Breast epithelium (tissue), 4 donors: ENCODE measurements around the gene RENBP. TPM values are rescaled to one million over a fixed set of nuclear protein-coding genes. Genes with fewer than 3 reads are reported as not detected.

ENCODE experiments used
- DNase-seq, 2 donors: peaks; one replicate each; pipeline ENCODE4 v3.0.0-alpha.2; 2019; ENCODE audit warnings: low spot score in 2 of 2
- H3K27ac ChIP-seq, 2 donors: fragments of 200-600 bp; sonication (generic) in 1 of 2; one replicate each; pipeline ENCODE4 v1.5.1; 2016 to 2019; ENCODE audit warnings: mild to moderate bottlenecking in 1 of 2
- H3K27me3 ChIP-seq, 2 donors: fragments of 200-600 bp; sonication (generic) in 1 of 2; one replicate each; pipeline versions ENCODE4 v1.5.1 to v1.6.0; 2017 to 2019; ENCODE audit warnings: control low read depth in 1 of 2, mild to moderate bottlenecking in 1 of 2
- H3K36me3 ChIP-seq: fragments of 200-600 bp; one replicate; pipeline ENCODE4 v1.5.1; 2019
- H3K4me1 ChIP-seq, 2 donors: fragments of 200-600 bp; sonication (generic); one replicate each; pipeline ENCODE4 v1.5.1; 2016 to 2019; ENCODE audit warnings: control low read depth in 1 of 2
- H3K4me3 ChIP-seq, 3 donors: fragments of 200-600 bp; sonication (generic); 1 replicate in 2 of 3; 2 replicates in 1 of 3; pipeline ENCODE4 v1.5.1; 2016 to 2019; ENCODE audit warnings: mild to moderate bottlenecking in 3 of 3, moderate library complexity in 2 of 3
- H3K9me3 ChIP-seq, 2 donors: fragments of 200-600 bp; sonication (generic) in 1 of 2; one replicate each; pipeline ENCODE4 v1.5.1; 2016 to 2019; ENCODE audit warnings: control low read depth in 1 of 2
- POLR2A ChIP-seq: fragments of 450-650 bp; IDR thresholded peaks from one replicate; pipeline ENCODE4 v1.6.1; 2016; ENCODE audit warnings: antibody characterized with exemption, mild to moderate bottlenecking, moderate library complexity
- POLR2AphosphoS5 ChIP-seq, 3 donors: sonication (generic); formaldehyde crosslinking; IDR thresholded peaks; one replicate each; pipeline ENCODE4 v1.6.1; 2017; ENCODE audit warnings: antibody characterized with exemption in 3 of 3
- intact Hi-C: fragments of 100-400 bp; cut with DNase I; formaldehyde crosslinking; loops from one replicate; pipeline ENCODE4 v1.15.1; 2023; ENCODE audit warnings: low total_unique reads
- total RNA-seq, 3 donors: library from RNA; depleted of rRNA; stranded (reverse); fragments of >200 nt; gene quantifications; one replicate each; pipeline ENCODE4 v1.1.0, GENCODE V29; 2016
- TF ChIP-seq, protein P1 (sequence below), 3 donors: fragments of 450-650 bp; IDR thresholded peaks; one replicate each; pipeline ENCODE4 v1.5.1; 2016 to 2017; ENCODE audit warnings: antibody characterized with exemption in 3 of 3, mild to moderate bottlenecking in 3 of 3, moderate library complexity in 3 of 3

Gene RENBP
- total RNA-seq, 3 donors from 2014 or later = 6.6 to 50.7 (median 6.9) TPM

DNA sequence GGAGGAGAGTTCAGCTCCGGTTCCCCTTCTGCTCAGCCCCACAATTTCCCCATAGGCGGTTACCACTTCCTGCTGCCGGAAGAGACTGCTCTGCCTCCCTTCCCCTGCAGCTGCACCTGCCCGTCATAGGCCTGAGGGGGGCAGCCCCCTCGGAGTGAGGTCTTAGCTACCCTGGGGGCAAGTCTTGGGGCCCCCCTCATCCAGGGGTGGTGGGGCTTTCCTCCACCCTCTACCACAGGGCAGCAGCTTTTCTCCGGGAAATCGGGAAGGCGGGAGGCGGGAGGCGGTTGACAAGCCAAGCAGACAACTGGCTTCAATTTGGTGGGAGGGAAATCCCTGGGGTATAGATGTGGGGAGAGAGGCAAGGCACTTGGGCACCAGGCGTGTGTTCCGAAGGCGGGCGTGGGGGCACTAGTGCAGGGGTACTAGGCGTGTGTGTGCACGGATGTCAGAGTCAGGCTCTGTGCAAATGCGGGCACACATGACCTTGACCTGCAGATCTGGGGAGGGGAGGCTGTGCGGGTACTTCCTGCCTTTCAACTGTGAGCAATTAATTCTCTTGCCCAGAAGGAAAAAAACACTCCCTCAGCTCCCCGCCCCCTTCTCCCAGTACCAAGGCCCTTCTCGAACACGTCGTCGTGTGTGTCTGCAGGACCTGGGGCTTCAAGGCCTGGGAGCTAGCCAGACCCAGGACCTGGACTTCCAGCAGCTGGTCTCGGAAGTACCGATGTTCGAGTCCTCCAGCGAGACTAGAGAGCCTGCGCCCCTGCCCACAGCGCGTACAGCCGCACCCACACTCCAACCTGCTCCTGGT is 17.4 kb downstream of the RENBP start:
- H3K9me3 ChIP-seq = no peaks in the 10 kb centered on the region
- peak overlapping the region; percentile 87 to 88 for H3K27ac ChIP-seq
- TF ChIP-seq POLR2AphosphoS5 (IDR thresholded peaks at IDR 0.05) (no peak), POLR2A (no peak)
- TF ChIP-seq, protein P1, sequence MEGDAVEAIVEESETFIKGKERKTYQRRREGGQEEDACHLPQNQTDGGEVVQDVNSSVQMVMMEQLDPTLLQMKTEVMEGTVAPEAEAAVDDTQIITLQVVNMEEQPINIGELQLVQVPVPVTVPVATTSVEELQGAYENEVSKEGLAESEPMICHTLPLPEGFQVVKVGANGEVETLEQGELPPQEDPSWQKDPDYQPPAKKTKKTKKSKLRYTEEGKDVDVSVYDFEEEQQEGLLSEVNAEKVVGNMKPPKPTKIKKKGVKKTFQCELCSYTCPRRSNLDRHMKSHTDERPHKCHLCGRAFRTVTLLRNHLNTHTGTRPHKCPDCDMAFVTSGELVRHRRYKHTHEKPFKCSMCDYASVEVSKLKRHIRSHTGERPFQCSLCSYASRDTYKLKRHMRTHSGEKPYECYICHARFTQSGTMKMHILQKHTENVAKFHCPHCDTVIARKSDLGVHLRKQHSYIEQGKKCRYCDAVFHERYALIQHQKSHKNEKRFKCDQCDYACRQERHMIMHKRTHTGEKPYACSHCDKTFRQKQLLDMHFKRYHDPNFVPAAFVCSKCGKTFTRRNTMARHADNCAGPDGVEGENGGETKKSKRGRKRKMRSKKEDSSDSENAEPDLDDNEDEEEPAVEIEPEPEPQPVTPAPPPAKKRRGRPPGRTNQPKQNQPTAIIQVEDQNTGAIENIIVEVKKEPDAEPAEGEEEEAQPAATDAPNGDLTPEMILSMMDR (IDR thresholded peaks at IDR 0.05) = no peak
- peak in 1 of 2 donors; percentile 37 for DNase-seq
- H3K36me3 ChIP-seq = no peaks in the 10 kb centered on the region
- intact Hi-C loops = no loop called here
- H3K4me3 ChIP-seq = peak overlapping the region; percentile 49 to 70 (median 63)
- no peaks in the 10 kb centered on the region for H3K4me1 ChIP-seq
- peaks cover 0 to 40% of the 10 kb centered on the region in 2 donors for H3K27me3 ChIP-seq

DNA sequence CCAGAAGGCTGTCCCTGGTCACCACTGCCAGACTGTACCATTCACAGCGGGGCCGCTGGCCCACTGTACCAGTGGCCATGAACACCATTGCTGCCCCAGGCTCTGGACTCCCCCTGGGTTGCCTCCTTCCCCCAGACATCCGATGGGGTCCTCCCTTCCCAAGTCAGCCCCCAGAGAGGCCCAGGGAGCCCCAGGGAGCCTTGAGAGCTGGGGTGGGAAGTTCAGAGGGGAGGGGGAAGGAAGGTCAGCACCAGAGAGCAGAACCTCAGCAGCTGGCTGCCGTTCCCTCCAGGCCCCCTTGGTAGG is 17.9 kb downstream of the RENBP start:
- peak overlapping the region; percentile 87 to 88 for H3K27ac ChIP-seq
- intact Hi-C loops = no loop called here
- no peaks in the 10 kb centered on the region for H3K36me3 ChIP-seq
- peak overlapping the region; percentile 27 to 70 (median 49) for H3K4me3 ChIP-seq
- H3K27me3 ChIP-seq = peaks cover 0 to 45% of the 10 kb centered on the region in 2 donors
- no peaks in the 10 kb centered on the region for H3K9me3 ChIP-seq
- DNase-seq = no peak
- H3K4me1 ChIP-seq = no peaks in the 10 kb centered on the region
- TF ChIP-seq POLR2AphosphoS5 (IDR thresholded peaks at IDR 0.05) = no peak
- TF ChIP-seq POLR2A = no peak
- TF ChIP-seq, protein P1 (IDR thresholded peaks at IDR 0.05) = no peak

DNA sequence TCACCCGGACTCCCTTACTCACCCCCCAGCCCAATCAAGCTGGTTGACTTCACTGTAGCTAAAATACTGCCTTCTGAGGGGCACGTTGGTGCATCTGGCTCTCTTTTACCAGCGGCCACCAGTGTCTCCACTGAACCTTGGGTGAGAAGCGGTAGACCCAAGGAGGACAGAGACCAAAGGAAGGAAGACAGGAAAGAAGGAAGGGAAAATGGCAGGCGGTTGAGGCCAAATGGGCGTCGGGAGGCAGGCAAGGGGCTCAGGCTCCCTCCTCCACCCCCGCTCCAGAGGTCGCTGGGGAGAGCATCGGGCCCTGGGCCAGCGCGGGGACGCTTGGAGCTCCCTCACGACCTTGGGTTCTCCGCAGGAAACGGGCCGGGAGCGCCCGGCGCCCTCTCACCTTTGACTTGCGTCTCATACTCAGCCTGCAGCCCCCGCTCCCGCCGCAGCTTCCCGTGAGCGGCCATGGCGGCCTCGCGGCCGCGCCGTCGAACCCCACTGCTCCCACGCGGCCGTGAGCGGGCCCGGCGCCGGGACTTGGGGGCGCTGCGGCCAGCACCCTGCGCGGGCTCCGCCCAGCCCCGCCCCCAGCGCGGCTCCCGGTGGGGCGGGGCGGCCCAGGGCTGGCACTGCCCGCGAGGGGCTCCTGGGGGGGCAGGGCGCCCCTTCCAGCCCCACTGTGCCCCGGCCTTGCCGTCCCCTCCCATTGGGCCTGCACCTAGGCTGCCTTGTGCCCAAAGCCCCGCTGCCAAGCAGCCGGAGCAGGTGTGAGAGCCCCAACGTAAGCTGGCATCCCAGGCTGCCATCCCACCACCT is 18.5 kb downstream of the RENBP start, which contains the start of gene ARHGAP4:
TSS of gene ARHGAP4 (minus strand) at position 526 of the 813 bp plus-strand sequence. CDS start at position 464, 62 bp downstream.
- Histone ChIP-seq H3K9me3 (no peaks in the 10 kb centered on the region), H3K36me3 (no peaks in the 10 kb centered on the region), H3K27me3 (peaks cover 0 to 46% of the 10 kb centered on the region in 2 donors), H3K4me3 (peak within 1 kb of the TSS; percentile 49 to 70 (median 63)), H3K4me1 (no peaks in the 10 kb centered on the region), H3K27ac (peak within 1 kb of the TSS; percentile 87 to 88)
- no peak for TF ChIP-seq POLR2AphosphoS5 (IDR thresholded peaks at IDR 0.05)
- no peak for DNase-seq
- intact Hi-C loops = no loop called here

DNA sequence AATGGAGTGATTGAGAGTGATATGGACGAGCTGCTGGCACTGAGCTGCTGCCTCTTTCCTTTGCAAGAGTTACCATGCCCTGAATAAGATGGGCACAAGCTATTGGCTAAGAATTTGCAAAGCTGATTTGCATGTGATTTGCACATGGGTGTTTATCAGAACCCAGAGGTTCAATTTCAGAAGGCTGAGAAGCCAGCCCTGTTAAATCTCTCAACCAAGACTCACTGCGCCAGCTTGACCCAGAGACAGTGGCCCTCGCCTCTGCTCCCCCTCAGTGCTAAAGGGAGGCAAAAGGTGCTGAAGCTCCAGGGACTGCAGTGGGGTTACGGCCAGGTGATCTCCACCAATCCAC is 19.1 kb downstream of the RENBP start:
- intact Hi-C loops = no loop called here
- Histone ChIP-seq H3K4me3 (peak overlapping the region; percentile 27 to 70 (median 27)), H3K4me1 (no peaks in the 10 kb centered on the region), H3K36me3 (no peaks in the 10 kb centered on the region), H3K27me3 (peaks cover 0 to 51% of the 10 kb centered on the region in 2 donors), H3K9me3 (no peaks in the 10 kb centered on the region), H3K27ac (peak overlapping the region in 1 of 2 donors; percentile 88)
- no peak for DNase-seq
- TF ChIP-seq, protein P1 (IDR thresholded peaks at IDR 0.05) = no peak
- TF ChIP-seq POLR2AphosphoS5 (IDR thresholded peaks at IDR 0.05) (no peak), POLR2A (no peak)

DNA sequence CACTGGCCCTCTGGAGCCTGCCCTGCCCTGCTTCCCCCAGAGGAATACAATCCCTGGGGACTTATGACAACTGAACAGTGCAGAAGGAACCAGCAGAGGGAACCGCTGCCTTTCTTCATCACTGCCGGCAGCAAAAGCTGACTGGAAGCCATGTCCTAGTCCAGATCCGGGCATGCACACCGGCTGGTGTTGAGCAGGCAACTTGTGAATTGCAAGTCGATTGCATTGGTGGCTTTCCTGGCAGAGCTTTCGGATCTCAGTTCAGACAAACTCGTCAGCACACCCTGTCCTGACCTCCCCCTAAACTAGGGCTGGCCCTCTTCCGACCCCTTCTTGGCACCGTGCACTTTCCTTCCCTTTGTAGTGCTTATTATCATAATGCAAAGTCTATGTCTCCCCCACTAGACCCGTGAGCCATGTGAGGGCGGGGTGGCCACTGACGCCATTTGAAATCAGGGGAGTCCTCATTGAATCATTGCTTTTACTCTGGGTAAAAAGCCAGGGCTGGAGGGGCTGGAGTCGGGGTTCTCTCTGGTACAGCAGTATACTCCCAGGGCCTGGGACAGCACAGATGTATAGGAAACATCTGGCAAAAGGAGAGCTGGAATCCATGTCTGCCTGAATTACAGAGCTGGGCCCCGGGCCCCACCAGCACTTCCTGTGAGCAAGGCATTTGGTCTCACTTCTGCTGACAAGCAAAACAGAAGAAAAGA is 20.1 kb downstream of the RENBP start:
- TF ChIP-seq, protein P1 (IDR thresholded peaks at IDR 0.05) = peak in 1 of 3 donors; percentile 10
- TF ChIP-seq POLR2AphosphoS5 (IDR thresholded peaks at IDR 0.05) = no peak
- no peak overlapping the region for H3K4me3 ChIP-seq
- no peaks in the 10 kb centered on the region for H3K9me3 ChIP-seq
- no peak overlapping the region for H3K27ac ChIP-seq
- H3K27me3 ChIP-seq = peaks cover 0 to 60% of the 10 kb centered on the region in 2 donors
- no peaks in the 10 kb centered on the region for H3K4me1 ChIP-seq
- H3K36me3 ChIP-seq = no peaks in the 10 kb centered on the region
- intact Hi-C loops = no loop called here
- DNase-seq = no peak
